ENCODE data around the gene LAD1. TPM values are rescaled to one million over a fixed set of nuclear protein-coding genes. Genes with fewer than 3 reads are reported as not detected.

LAD1 gene, protein sequence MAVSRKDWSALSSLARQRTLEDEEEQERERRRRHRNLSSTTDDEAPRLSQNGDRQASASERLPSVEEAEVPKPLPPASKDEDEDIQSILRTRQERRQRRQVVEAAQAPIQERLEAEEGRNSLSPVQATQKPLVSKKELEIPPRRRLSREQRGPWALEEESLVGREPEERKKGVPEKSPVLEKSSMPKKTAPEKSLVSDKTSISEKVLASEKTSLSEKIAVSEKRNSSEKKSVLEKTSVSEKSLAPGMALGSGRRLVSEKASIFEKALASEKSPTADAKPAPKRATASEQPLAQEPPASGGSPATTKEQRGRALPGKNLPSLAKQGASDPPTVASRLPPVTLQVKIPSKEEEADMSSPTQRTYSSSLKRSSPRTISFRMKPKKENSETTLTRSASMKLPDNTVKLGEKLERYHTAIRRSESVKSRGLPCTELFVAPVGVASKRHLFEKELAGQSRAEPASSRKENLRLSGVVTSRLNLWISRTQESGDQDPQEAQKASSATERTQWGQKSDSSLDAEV
- 0.14 TPM in 1 of 2 replicates, not detected in the other for total RNA-seq

GRCh38 chr1:201399018-201399351 lies at the start of gene LAD1:
TSS of gene LAD1 (minus strand) at chr1:201399324. CDS start at chr1:201399306, 18 bp downstream.

DNA sequence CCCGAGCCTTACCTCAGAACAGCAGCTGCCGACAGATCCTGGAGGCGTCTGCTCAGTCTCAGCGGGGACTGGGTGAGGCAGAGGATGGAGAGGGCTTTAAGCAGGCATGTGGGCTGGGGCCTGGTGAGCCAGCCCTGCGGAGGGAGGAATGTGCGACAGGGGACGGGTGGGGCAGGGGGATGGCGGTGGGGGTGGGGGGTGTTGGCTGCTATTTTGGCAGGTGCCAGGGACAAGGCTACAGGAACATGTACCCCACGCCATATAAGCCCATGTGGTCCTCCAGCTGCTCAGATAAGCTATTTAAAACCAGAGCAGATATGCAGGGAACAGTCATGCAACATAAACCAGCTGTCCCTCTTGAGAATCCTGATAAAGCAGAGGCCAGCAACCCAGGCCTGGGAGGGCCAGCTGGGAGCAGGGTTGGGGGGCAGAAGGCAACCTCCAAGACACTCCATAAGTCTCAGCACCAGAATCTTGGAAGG lies 21.5 kb downstream of the LAD1 start, which contains the start of gene TNNT2:
TNNT2 (minus strand) TSS at position 70 of the 482 bp plus-strand sequence. CDS start 4,426 bp downstream, outside the sequence.

Other genes starting within 250 kb of the LAD1 start
- 41.4 and 58.4 TPM in 2 replicates for gene TMEM9, start 244.8 kb downstream of the LAD1 start, total RNA-seq
- gene IGFN1, start 208.5 kb downstream of the LAD1 start, total RNA-seq, result under 0.01 TPM in 2 replicates
- gene PKP1, start 115.8 kb downstream of the LAD1 start, total RNA-seq, result under 0.01 and 0.14 TPM in 2 replicates
- gene TNNT2, start 21.6 kb downstream of the LAD1 start, total RNA-seq, result under 0.01 TPM in 1 of 2 replicates, not detected in the other
- gene TNNI1, start 22.4 kb upstream of the LAD1 start, total RNA-seq, result not detected in 2 replicates
- 71.3 and 72.2 TPM in 2 replicates for gene PHLDA3, start 69.9 kb upstream of the LAD1 start, total RNA-seq
- 564 and 654 TPM in 2 replicates for gene CSRP1, start 107.8 kb upstream of the LAD1 start, total RNA-seq
- 42.5 and 120 TPM in 2 replicates for gene NAV1, start 139.8 kb upstream of the LAD1 start, total RNA-seq

Data from placental pericyte (primary cell).